NOMO-1 treated with DMSO at 0.1 percent for 48 hours (cell line): ENCODE measurements around the gene TMEM225B.
"Not testable (repeated sequence)": the region's sequence is repeated elsewhere in the genome, so short reads cannot be mapped to it uniquely, and the experiment has no call there.

Experiments used
- DNase-seq: peaks from one replicate; lab custom pipeline; 2025; ENCODE audit not compliant: unreplicated experiment; lab: John Stamatoyannopoulos, UW

Gene TMEM225B, protein sequence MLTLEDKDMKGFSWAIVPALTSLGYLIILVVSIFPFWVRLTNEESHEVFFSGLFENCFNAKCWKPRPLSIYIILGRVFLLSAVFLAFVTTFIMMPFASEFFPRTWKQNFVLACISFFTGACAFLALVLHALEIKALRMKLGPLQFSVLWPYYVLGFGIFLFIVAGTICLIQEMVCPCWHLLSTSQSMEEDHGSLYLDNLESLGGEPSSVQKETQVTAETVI

DNA sequence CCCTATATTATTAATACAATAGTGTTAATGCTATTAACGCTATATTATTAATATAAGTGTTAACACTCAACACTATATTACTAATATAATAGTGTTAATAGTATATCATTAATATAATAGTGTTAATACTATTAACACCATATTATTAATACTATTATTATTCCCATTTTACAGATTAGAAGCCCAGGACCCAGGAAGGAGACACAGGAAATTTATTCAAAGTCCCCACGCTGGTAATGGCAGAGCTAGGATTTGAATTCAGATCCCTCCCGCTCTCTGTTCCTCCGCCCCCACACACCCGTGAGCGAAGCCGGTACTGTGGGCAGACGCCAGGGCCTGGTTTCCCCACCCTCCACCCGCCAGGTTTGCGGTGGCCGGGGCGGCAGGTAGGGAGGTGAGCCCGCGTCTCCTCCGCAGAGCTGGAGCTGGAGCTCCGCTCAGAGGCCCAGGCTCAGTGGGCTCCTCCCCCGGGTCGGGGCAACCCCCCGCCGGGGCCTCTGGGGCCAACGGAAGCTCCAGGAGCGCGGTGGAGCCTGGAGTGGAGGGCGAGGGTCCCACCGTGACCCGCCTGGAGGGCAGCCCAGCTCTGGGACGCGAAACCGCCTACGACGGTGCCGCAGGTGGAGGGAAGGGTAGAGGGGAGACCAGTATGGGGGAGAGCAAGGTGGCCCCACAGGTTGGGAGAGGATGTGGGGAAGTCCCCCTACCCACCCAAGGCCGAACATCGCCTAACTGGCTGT is at the start of gene TMEM225B:
TMEM225B (plus strand) TSS at position 506 of the 740 bp plus-strand sequence. CDS start 6,122 bp downstream, outside the sequence.
- DNase-seq = no peak

DNA sequence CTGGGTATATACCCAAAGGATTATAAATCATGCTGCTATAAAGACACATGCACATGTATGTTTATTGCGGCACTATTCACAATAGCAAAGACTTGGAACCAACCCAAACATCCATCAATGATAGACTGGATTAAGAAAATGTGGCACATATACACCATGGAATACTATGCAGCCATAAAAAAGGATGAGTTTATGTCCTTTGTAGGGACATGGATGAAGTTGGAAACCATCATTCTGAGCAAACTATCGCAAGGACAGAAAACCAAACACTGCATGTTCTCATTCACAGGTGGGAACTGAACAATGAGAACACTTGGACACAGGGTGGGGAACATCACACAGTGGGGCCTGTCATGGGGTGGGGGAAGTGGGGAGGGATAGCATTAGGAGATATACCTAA is 48.5 kb upstream of the TMEM225B start:
- not testable (repeated sequence) for DNase-seq

DNA sequence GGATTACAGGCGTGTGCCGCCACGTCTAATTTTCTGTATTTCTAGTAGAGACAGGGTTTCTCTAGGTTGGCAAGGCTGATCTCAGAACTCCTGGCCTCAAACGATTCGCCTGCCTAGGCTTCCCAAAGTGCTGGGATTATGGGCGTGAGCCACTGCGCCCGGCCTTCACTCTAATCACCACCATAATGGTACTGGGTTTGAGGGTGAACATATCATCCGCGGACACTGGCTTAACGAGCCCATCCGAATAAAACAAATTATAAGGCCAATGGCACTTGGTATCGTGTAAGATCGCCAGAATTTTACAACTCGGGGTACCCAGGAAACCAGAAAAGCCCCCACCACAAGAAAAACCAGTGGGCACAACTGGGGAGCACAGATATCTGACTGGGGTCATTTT is 46.7 kb upstream of the TMEM225B start:
- no peak for DNase-seq

DNA sequence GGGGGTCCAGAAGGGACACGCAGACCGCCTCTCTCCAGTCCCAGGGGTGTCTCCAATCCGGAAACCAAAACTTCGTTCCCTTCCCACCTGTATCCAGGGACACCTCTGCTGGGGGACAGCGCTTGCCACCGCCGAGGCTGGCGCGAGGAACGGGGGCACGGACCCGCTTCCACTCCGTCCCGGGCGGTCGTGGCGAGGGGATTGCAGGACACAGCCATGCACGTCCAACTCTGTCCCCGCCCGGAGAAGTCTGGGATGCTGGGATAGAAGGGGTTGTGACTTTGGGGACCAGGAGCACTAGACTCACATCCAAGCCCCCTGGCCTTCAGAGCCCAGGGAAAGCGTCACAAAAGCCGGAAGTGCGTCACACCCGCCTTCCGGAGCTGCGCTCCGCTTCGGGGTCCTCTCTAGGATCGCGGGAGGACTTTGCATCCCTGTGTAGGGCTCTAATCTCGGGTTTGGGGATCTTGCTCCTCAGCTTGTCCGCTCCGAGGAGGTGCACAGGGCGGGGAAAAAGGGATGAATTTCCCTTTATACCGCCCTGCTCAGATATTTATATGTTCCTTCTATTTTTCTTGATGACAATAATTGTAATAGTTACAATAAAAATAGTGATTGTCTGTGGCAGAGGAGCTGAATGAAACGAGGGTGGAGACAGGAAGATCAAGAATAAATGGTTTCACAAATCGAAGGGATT is 46.2 kb upstream of the TMEM225B start, which contains the start of gene FAM200A:
FAM200A (minus strand) TSS at position 348 of the 697 bp plus-strand sequence. CDS start 3,707 bp downstream, outside the sequence.
- peak; percentile 85 for DNase-seq

DNA sequence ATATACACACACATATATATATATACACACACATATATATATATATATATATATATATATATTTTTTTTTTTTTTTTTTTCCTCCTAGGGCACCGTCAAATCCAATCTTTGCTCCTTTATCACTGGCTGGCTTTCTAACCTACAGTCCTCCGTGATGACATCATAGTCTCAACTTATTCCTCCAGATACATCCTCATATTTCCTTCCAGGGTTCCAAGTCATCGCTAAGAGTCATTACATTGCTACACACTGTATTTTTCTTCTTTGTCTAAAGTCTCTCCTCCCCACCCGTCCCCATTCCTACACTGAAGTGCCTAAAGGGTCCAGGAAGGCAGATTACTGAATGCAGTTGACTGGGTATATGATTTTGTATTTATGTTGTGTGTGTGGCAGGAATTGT is 45.0 kb upstream of the TMEM225B start:
- DNase-seq = no peak

DNA sequence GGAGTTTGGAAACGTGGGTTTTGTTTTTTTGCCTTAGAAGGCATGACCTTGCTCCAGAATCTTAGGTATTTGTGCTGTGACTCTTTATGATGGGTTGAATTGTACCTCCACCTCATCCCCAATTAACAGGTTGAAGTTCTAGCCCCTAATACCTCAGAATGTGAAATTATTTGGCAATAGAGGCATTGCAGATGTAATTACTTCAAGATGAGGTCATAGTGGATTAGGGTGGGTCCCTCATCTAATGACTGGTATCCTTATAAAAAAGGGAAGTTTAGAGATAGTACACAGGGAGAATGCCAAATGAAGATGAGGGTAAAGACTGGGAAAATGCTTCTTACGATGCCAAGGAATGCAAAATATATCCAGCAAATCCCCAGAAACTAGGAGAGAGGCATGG is 43.1 kb upstream of the TMEM225B start:
- DNase-seq = no peak

DNA sequence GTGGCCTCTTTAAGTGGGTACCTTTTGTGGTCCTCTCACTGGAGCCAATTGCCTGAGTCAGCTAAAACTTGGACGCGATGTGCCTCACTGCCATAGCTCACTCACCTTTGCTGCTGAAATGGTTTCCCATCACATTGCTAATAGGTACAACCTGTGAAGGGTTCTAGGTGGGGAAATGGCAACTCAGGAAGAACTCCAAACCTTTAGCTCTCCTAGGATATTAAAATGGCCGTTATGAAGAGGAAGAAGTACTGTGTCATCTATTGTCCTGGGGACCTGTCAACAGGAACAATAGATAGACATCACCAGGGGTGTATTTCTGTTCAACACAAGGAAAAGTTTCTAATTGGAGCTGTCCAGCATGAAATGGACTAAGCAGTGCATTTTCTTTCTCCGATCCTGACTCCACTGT is 40.9 kb upstream of the TMEM225B start:
- no peak for DNase-seq

DNA sequence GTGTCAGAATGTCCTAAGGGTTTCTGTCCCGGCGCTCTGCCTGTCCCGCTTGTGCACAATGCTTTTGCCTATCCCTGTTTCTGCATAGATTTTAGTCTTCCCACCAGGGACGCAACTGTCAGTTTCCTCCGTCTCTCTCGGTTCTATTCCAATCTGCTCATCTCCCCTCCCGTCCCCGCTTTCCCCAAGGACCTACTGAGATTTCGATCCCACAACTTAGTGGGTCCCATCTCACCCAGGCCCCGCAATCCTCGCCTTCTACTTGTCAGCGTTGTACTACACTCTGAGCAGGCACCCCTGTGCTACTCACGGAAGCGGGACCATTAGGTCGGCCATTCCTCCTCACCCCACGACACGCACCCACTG is 40.1 kb upstream of the TMEM225B start:
- DNase-seq = peak; percentile 39

DNA sequence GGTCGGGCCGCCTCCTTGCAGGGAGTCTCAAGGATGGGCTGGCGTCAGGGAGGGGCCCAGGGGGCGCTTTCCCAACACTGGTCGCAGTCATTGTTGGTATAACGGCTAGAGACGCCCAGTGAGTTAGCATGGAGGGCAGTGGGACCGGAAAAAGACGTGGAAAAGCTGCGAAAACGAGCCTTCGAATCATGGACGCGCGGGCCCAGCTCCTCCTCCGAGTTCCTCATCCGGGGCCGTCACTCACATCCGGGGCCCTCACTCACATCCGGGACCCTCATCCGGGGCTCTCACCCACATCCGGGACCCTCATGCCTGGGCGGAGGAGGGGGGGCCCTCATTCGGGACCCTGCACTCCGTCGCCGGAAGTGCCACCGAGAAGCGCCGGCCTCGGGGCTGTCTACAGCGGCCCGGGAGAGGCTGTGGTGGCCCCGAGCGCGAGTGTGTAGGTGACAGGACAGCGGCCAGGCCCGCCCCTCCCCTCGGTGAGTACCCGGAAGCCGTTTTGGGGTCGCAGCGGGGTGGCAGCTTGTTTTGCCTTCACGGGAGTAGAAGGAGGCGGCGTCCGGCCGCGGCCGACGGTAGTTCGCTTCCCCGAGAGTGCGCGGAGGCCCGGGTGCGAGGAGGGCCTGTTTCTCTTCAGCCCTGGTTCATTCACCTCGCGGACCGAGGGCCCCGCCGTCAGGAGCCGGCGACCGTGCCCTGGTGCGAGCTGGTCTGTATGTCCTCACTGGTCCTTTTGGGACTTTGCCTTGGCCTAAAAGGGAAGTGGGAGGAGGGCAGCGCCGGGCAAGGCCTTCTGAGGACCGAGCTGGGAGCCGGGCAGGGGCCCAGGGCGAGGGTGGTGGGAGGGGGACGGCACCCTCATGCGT is 39.5 kb upstream of the TMEM225B start, which contains the start of gene ZNF655:
ZNF655 (plus strand) TSS at position 337 of the 869 bp plus-strand sequence. CDS start 1,918 bp downstream, outside the sequence.
- peak; percentile 79 for DNase-seq

DNA sequence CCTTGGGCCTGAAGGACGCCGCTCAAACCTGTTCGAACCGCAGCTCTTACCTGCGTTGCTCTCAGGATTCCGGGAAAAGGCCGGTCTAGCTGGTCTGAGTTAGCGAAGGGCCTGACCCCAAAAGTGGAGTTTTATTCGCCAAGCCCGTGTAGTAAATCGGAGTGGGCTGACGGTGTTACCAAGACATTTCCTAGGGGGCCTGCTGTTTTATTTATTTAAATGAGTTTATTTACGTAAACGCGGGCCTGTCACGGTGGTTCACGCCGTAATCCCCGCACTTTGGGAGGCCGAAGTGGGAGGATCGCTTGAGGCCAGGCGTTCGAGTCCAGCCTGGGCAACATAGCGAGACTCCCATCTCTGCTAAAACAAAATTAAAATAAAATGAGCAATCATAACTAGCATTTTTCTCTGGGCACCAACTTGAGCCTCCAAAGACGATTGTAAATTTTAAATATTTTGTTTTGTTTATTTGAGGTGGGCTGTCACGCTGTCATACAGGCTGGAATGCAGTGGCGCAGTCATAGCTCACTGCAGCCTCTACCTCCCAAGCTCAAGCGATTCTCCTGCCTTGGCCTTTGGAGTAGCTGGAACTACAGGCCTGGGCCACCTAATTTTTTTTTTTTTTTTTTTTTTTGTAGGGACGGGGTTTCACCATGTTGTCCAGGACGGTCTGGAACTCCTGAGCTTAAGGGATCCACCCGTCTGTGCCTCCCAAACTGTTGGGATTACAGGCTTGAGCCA is 38.7 kb upstream of the TMEM225B start:
- DNase-seq = no peak

DNA sequence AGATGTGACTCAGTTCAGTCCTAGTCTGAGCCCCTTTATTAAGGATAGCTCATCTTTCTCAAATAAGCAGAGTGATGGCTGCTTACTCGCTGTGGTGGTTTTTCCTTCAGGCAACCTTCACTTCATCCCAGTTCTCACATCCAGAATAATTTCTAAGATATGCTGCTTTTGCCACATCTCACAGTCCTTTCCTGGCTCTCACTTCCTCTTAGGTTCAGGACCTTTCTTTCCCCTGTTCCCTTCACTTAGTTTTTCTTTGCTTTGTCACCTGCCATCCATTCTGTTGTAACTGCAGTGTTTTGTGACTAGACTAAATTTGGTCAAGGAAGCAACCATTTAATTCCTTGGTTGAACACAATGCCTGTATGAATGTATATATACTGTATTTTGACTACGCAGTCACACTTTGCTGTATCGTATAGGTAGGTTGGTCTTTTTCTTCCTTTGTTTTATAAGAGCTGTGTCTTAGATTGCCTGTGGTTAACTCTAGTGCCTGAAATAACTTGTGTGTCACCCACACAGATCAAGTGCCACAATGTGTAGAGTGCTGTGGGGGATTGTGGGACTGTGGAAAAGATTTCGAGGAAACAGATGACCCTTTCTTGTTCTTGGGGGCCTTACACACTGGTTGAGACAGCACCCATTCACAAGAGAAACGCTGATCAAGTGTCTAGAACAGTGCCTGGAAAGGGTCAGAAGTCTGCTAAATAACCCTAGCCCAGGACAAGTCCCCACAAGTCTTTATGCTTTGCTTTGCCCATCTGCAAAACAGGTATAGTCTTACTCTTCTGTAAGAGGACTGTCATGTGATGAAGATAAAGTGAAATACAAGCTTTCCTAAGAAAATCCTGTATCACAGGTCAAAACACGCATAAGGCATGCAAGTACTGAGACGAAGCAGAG is 37.0 kb upstream of the TMEM225B start:
- DNase-seq = peak; percentile 16

DNA sequence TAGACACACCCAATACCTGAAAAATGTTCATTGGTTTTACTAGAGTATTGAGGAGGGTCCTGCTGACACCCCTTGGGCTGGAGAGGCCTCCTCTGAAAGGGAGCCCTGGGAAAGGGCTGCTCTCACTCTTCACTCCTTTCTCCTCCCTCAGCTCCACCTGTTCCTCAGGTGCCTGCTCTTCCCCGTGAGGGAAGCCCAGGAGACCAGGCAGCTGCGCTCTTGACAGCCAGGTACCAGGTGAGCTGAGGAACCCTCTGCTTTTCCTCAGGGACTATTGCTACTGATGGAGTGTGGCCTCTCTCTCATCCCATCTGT is 36.4 kb upstream of the TMEM225B start:
- DNase-seq = no peak

DNA sequence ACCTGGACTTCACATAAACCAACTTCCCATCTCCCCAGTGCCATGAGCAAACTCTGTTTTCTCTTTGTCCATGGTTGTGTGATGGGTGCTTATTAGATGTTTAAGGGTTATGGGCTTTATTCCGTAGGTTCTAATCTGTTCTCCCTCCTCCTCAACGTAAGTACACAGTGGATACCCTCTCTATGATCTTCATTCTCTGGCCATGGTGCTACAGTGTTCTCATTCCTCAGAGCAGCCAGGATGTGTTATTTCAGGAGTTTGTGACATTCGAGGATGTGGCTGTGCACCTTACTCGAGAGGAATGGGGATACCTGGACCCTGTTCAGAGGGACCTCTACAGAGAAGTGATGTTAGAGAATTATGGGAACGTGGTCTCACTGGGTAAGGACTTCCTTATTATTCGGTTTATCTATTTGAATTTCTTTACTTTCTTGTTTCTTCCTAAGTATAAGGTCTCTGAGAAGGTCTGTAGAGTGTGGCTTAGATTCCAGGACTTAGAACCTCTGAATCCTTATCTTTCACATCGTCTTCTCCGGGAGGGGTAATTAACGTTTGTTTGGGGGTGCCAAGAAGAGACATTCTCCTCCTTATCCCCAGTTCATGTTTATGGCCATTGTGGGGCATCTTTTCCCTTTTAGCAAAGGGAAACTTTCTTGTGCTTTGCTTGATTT is 35.8 kb upstream of the TMEM225B start:
- DNase-seq = no peak

DNA sequence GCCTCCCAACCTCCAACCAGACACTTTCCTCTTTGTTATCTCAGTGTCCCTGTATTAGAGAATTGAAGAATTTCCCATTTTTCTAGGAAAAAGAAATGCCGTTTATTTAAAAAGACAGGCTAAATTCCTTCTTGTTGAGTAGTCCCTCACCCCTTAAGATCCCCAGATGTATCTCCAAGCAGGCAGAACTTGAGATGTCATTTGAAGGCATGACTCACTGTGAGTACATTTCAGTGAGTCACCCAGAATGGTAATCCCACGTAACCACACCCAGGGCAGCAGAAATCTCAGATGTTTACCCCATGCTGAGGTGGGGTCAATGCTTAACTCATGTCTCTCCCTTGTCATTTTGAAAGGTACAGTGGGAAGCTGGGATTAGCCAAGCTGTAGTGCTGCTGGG is 35.2 kb upstream of the TMEM225B start:
- DNase-seq = peak; percentile 10

DNA sequence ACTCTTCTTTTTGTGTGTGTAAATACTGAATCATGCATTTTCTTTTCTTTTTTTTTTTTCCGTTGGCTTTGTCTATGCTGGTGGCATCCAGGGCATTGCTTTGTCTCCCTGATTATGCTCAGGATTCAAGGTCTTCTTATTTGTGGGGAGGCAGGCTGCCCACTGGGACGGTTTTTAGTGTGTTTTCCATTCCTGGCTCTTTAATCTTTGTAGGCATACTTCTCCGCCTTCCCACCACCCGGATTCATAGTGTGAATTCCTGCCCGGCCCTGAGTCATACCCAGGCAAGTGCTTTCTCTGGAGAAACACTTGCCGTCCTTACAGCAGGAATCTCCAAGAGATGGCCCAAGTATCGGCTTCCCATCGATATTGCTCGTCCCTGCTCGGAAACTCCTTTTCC is 34.4 kb upstream of the TMEM225B start:
- no peak for DNase-seq

DNA sequence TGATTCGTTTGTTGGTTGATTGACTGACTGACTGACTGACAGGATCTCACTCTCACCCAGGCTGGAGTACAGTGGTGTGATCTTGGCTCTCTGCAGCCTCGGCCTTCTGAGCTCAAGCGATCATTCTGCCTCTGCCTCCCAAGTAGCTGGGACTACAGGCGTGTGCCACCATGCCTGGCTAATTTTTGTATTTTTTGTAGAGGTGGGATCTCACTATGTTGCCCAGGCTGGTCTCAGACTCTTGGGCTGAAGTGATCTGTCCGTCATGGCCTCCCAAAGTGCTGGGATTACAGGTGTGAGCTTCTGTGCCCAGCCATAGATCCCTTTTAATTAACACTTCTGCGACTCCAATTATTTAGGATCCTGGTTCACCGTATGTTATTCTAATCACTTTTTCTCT is 29.3 kb upstream of the TMEM225B start:
- DNase-seq = not testable (repeated sequence)

DNA sequence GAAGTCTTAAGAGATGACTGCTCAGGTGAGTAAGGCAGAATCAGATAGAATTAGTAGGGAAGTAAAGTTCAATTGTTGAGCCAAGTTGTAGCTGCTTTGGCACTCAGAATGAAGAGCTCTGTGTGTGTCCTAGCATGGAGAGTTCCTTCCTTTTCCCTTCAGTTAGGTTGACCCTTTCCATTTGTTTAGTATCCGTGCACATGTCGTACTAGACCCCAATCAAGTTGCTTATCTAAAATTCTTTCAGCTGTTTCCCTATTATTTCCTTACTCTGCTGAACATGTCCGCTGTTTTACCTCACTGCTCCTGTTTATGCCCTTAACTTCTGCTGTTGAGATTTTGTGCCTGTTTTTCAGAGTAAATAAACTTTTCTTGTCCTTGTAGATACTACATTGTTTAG is 26.3 kb upstream of the TMEM225B start:
- no peak for DNase-seq

DNA sequence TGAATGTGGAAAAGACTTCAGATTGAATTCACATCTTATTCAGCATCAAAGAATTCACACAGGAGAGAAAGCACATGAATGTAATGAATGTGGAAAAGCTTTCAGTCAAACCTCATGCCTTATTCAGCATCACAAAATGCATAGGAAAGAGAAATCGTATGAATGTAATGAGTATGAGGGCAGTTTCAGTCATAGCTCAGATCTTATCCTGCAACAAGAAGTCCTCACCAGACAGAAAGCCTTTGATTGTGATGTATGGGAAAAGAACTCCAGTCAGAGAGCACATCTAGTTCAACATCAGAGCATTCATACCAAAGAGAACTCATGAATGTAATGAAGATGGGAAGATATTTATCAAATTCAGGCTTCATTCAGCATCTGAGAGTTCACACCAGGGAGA is 24.8 kb upstream of the TMEM225B start:
- no peak for DNase-seq

DNA sequence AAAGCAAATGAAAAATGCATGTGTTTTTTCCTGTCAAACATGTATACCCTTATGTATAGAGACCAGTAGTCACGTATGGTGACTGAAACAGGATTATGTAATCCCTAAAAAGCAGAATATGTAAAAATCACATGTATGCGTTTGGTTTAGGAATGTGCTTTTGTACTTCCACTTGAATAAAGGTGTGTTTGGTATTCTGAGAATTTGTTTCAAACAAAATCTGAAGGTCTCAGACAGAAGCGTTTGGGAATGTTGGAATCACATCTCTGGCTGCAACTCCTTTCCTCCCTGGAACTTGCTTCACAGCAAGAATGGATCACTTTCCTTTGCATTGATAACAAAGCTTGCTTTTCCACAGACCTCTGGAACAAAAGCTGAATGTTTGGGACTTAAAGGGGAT is 21.8 kb upstream of the TMEM225B start:
- no peak for DNase-seq
